Measurements from ENCODE around the gene ZNF284.

Gene ZNF284

DNA sequence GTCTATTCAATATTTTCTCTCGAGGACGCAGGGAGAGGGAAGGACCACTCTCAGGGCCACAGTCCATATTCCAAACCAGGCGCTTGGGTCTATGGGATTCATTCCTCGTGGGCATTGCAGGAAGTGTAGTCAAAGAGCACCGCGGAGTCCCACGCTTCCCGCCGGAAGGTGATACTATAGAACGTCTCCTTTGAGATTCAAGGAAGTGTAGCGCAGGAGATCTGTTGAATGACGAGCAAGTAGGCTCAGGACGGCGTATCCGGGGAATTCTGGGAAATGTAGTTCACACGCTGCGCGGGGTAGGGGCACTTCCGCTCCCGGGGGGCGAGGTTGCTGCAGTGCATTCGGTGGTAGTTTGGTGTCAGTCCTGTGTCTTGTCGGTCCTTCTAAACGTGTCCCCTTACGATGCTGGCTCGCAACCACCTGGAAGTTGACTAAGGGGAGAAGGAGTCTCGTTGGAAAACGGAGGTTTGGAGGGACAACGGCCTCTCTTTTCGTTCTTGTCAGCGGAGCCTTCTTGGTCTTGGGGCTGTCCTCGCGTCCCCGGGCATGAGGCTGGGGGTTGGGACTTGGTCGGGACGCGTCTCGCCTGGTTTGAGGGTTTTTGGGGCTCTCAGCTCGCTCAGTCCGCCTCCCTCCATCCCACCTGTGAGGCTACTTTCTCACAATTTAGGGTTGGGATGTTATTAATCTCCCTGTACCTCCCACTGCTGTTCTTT lies at the start of gene ZNF284:
ZNF284 (plus strand) TSS at position 336 of the 719 bp plus-strand sequence. CDS start 4,231 bp downstream, outside the sequence.
- DNase-seq (ENCODE audit: low read depth), result peak; percentile 49

DNA sequence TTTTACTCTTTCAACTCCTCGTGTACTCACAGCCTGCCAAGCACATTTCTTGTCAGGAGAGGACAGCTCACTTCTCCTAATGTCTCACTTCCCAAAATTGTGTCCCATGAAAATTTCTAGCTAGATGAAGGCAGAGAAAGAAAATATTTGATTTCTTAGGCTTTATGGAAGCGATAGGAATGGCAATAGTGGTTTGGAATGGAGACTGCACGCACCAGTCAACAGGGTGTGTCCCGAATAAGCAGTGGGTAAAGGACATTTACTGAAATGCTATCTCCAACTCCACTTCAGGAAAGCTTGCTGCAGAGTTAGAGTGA lies 47.1 kb upstream of the ZNF284 start:
- DNase-seq (ENCODE audit: low read depth), result no peak

DNA sequence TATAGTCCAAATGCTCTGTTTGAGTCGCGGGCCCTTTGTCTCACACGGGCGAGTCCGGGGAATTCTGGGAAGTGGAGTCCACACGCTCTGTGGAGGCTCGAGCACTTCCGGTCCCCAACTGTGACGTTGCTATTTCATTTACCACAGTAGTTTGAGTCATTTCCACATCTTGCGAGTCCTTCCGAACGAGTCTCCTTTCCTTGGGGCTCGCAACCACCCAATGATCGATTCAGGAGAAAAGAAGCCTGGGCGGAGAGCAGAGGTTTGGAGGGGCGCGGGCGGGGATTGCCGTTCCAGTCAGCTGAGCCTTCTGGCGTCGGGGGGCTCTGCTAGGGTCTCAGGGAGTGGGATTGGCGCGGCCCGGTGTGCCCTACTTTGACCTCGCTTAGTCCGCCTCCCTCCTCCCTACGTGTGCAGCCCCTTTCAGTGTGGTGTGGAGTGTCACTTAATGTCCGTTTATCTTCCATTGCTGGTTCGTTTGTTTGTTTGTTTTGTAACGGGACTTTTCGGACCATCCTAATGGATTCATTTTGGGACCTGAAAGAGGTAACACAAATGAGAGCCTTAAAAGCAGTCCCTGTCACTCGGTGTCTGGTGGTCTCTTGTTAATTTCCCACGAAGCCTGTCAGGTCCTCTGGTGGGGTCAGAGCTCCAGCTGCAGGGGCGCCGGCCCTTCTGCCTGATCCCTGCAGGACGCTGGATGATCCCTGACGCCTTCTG lies 46.6 kb upstream of the ZNF284 start, which contains the start of gene ZNF222:
ZNF222 (plus strand) TSS at position 163 of the 720 bp plus-strand sequence; CDS start at position 221, 58 bp downstream.
- DNase-seq (ENCODE audit: low read depth), result peak; percentile 40

DNA sequence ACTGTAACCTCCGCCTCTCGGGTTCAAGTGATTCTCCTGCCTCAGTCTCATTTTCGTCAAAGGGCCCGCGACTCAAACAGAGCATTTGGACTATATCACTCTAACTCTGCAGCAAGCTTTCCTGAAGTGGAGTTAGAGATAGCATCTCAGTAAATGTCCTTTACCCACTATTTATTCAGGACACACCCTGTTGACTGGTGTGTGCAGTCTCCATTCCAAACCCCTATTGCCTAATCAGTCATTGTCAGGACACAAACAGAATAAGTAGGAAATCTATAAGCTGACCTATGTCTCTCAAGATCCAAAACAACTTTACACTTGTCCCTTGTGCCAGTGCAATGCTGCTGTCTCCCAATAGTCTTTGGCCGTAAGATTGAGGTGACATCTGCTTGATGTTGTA lies 45.3 kb upstream of the ZNF284 start:
- no peak for DNase-seq (ENCODE audit: low read depth)

DNA sequence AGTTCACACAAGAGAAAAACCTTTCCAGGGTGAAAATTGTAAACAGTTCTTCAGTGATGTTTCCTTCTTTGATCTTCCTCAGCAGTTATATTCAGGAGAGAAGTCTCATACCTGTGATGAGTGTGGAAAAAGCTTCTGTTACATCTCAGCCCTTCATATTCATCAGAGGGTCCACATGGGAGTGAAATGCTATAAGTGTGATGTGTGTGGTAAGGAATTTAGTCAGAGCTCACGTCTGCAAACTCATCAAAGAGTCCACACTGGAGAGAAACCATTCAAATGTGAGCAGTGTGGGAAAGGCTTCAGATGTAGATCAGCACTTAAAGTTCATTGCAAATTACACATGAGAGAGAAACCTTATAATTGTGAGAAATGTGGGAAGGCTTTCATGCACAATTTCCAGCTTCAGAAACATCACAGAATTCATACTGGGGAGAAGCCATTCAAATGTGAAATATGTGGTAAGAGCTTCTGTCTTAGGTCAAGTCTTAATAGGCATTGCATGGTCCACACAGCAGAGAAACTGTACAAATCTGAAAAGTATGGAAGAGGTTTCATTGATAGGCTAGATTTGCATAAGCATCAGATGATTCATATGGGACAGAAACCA lies 39.9 kb upstream of the ZNF284 start:
- DNase-seq (ENCODE audit: low read depth), result no peak

DNA sequence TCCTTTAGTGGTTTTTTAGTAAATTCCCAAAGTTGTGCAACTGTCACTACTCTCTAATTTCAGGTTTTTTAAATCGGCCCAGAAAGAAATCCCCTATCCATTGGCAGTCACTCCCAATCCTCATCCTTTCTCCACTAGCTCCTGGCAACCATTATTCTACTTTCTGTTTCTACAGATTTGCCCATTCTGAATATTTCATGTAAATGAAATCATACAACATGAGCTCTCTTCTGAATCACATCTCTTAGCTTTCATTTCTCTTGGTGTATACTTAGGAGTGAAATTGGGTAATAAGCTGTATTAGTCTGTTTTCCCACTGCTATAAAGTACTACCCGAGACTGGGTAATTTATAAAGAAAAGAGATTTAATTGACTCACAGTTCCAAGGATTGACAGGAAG lies 29.8 kb upstream of the ZNF284 start:
- no peak for DNase-seq (ENCODE audit: low read depth)

DNA sequence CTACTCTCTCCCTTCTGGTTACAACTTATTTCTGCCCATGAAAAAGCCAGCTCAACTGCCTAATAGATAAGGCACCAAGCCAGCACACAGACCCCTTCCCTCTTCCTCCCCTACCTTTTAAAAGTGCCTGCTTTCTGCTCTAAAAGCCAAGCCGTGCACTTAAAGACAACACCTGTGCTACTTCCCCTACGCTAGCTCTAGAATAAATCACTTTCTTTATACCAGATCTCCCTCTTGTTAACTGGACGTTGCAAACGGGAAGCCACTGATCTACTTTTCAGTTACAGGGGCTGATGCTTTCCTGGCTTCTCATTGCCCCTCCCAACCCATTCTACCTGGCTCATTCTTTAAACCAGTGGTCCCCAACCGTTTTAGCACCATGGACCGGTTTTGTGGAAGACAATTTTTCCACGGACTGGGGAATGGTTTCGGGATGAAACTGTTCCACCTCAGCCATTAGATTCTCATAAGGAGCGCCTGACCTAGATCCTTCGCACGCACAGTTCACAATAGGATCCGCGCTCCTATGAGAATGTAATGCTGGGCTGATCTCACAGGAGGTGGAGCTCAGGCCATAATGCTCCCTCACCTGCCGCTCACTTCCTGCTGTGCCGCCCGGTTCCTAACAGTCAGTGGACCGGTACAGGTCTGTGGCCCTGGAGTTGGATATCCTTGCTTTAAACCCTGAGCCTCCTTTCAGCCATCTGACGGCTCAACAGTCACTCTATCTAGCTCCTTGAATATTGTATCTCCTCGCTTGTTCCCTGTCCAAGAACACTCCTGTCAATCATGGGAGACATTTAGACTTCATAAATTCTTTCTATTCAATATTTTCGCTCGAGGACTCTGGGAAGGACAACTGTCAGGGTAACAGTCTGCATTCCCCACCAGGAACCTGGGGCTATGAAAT lies 21.0 kb upstream of the ZNF284 start:
- no peak for DNase-seq (ENCODE audit: low read depth)

DNA sequence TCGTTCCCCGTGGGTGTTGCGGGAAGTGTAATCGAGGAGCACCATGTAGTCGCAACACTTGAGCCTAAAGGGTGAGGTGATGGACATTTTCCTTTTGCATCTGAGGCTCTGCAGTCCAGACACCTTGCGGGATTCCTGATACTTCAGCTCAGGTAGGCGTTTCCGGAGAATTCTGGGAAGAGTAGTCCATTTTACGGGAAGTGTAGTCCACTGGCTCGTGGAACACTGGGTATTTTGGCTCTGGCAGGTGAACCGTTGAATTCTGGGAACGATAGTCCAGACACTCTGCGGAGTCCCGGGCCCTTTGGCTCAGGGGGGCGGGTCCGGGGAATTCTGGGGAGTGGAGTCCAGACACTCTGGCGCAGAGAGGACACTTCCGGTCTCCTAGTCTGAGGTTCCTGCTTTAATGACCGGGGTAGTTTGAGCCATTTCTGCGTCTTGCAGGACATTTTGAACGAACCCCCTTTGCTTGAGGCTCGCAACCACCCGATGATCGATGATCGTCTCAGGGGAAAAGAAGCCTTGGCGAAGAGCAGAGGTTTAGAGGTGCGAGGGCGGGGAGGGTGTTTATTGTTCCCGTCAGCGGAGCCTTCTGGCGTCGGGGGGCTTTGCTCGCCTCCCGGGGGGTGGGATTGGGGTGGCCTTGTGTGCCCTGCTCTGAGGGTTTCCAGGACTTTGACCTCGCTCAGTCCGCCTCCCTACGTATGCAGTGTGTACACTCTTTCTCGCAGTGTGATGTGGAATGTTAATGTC lies 20.1 kb upstream of the ZNF284 start, which contains the start of gene ZNF223:
ZNF223 (plus strand) TSS at position 387 of the 753 bp plus-strand sequence. CDS start 3,141 bp downstream, outside the sequence.
- DNase-seq (ENCODE audit: low read depth), result no peak

DNA sequence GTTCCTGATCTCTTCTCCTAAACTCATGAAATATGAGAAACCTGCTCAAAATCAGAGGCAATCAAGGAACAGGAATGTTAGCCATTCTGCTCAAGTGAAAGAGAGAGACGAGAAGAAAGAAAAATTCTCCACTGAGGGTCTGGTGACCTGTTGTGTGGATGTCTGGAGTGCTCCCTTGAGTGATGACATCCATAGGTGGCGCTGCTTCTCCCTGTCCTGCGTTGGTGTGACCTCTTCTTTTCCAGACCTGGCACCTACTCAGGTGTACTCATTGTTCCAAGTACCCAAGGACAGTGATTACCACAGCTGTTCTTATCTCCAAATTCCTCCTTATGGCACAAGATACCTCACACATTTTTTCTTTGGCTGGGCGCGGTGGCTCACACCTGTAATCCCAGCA lies 16.1 kb upstream of the ZNF284 start:
- DNase-seq (ENCODE audit: low read depth), result no peak

DNA sequence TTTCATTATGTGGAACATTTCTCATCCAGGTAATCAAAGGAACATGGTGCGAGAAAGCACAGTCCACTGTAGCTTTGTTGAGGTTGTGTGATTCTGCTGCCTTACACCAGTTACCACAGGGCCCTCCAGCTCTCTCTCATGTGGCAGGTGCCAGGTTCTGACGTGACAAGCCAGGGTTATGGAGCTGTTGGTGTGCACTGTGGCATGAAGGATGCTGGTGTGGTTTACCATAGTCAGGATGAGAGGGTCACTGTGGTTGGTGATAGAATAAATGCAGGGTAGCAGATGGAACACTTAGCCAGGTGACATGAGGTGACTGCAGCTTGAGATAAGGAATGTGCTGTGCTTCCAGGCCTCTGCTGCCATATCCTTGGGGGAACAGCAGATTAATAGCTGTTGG lies 12.7 kb upstream of the ZNF284 start:
- DNase-seq (ENCODE audit: low read depth), result no peak

DNA sequence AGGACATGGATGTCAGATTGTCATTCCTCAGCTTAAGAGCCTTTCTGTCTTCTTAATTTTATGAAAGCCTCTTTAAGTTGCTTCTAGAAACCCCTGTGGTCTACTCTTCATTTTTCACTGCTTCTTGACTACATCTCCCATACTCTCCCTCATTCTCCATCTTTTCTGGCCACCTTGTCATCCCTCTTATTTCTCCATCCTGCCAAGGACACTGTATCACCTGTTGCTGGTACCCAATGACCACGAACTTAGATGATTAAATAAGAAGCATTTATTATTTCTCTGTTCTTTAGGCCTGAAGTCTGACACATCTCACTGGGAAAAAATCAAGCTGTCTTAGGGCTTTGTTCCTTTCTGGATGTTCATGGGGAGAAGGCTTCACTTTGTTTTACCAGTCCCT lies 10.9 kb upstream of the ZNF284 start:
- DNase-seq (ENCODE audit: low read depth), result no peak

DNA sequence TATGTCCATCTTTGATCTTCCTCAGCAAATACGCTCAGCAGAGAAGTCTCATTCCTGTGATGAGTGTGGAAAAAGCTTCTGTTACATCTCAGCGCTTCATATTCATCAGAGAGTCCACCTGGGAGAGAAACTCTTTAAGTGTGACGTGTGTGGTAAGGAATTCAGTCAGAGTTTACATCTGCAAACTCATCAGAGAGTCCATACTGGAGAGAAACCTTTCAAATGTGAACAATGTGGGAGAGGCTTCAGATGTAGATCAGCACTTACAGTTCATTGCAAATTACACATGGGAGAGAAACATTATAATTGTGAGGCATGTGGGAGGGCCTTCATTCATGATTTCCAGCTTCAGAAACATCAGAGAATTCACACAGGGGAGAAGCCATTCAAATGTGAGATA lies 5.7 kb upstream of the ZNF284 start:
- DNase-seq (ENCODE audit: low read depth), result no peak

DNA sequence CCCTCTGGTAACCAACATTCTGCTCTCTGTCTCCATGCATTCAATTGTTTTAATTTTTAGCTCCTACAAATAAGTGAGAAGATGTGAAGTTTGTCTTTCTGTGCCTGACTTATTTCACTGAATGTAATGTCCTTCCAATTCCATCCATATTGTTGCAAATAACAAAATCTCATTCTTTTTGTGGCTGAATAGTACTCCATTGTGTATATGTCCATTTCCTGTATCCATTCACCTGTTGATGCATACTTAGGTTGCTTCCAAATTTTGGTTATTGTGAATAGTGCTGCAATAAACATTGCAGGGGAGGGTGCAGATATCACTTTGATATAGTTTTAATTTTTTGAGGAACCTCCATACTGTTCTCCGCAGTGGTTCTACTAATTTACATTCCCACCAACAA lies 2.5 kb upstream of the ZNF284 start:
- DNase-seq (ENCODE audit: low read depth), result no peak

DNA sequence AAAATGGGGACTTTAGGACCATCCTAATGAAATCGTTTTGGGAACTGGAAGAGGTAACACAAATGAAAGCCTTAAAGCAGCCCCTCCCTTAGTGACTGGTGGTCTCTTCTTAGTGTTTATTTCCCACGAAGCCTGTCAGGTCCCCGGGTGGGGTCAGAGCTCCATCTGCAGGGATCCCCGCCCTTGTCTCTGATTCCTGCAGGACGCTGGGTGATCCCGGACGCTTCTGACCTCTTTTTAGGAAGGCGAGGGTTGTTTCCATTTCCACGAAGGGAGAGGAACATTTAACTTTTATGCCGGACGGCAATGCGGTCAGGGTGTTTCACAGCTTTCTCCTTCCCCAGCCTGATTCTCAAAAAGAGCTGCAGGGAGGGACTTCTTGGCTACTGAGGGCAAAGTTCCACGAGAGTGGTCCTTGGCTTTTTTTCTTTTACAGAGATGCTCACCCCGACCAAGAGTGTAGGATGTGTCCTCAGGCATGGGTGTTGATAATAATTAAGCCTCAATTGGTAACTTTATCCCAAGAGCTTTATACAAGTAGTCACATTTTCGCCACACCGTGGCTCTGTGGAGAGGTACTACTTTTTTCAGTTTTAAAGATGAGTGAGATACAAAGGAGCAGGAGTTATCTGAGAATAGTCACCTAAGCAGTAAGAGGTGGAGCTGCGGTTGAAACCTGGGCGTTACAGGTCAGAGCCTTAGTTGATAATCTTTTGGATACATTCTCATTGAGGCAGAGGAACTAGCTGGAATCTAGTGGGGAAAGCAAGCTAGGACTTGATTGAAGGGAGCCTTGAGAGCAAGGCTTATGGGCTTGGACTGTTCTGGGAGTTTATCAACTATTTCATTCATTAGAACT lies 813 bp downstream of the ZNF284 start:
- DNase-seq (ENCODE audit: low read depth), result no peak

DNA sequence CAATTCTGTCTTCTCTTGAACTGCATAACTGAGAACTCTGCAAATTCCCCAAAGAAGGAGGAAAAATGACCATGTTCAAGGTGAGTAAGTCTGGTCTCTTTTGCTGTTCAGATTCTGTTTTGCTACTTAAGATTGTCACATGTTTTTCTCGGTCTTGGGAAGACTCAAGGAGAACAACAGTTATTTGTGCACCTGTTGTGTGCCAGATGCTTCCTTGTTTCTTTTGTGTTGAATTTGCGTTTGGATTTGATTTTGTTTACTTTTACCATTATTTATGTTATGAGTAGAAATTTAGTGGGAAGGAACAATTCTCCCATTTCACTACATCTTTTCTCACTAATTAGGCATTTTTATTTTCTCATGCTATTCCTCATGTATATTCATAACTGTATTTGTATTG lies 4.4 kb downstream of the ZNF284 start:
- no peak for DNase-seq (ENCODE audit: low read depth)

DNA sequence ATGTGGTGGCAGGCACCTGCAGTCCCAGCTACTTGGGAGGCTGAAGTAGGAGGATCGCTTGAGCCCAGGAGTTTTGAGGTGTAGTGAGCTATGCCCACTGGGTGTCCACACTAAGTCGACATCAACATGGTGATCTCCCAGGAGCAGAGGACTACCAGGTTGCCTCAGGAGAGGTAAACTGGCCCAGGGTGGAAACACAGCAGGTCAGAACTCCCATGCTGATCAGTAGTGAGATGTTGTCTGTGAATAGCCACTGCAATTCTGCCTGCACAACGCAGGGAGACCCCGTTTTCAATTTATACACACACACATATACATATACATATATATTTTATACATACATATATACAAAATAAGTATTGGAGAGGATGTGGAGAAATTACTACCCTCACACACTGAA lies 20.1 kb downstream of the ZNF284 start:
- no peak for DNase-seq (ENCODE audit: low read depth)

DNA sequence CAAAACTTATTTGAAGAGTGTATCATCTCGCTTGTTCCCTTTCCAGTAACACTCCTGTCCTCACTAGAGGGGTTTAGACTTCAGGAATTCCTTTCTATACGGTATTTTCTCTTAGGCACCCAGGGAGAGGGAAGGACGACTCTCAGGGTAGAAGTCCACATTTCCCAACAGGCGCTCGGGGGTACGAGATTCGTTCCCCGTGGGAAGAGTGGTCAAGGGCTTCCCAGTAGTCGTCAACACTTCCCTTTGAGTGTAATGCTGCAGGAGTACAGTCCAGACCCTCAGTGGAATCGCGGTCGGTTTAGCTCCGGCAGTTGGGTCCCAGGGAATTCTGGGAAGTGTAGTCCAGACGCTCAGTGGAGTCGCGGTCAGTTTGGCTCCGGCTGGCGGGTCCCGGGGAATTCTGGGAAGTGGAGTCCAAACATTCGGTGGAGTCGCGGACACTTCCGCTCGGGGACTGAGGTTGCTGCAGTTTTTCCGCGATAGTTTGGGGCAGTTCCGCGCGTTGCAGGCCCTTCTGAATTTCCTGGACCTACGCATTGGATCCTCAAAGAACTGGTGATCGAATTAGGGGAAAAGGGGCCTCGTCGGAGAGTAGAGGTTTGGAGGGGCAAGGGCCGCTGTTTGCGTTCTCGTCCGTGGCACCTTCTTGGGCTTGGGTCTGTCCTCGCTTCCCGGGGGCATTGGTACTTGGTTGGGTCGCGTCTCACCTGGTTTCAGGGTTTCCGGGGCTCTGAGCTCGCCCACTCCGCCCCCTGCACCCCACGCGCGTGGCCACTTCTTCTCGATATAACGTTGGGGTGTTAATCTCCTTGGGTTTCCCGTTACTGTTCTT lies 22.2 kb downstream of the ZNF284 start, which contains the start of gene ZNF224:
ZNF224 (plus strand) TSS at position 431 of the 835 bp plus-strand sequence. CDS start 3,513 bp downstream, outside the sequence.
- DNase-seq (ENCODE audit: low read depth), result peak; percentile 46

DNA sequence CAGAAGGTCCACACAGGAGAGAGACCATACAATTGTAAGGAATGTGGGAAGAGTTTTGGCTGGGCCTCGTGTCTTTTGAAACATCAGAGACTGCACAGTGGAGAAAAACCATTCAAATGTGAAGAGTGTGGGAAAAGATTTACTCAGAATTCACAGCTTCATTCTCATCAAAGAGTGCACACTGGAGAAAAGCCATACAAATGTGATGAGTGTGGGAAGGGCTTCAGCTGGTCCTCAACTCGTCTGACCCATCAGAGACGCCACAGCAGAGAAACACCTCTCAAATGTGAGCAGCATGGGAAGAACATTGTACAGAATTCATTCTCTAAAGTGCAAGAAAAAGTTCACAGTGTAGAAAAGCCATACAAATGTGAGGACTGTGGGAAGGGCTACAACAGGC lies 35.8 kb downstream of the ZNF284 start:
- no peak for DNase-seq (ENCODE audit: low read depth)

DNA sequence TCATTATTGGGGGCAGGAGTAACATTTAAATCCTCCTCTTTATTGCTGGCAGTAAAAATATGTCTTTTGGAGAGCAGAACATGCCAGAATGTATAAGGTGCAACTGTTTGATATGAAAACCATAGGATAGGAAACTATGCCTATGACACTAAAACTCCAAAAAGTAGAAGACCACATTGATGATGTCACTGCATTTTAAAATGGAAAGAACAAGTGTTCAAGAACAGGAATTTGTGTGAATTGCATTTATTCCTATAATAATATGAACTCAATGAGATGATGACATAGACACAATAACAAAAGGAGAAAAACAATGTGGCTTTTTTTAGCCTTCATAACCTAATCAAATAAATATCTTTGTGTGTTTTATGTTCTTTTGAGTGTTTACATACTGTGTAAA lies 37.5 kb downstream of the ZNF284 start:
- DNase-seq (ENCODE audit: low read depth), result no peak
